GM12892 (cell line): ENCODE results near the gene CYP4F22.

Source experiments
- POLR2A ChIP-seq: IDR thresholded peaks from 2 replicates; pipeline ENCODE4 v1.6.1; 2011; ENCODE audit warnings: low read depth, low read length, control low read depth
- POLR2AphosphoS5 ChIP-seq: IDR thresholded peaks from 2 replicates; pipeline ENCODE4 v1.6.1; 2011; ENCODE audit warnings: low read depth, low read length, control low read depth
- TAF1 ChIP-seq: IDR thresholded peaks from 2 replicates; pipeline ENCODE4 v1.6.1; 2011; ENCODE audit warnings: low read depth, mild to moderate bottlenecking, control low read depth, low read length, borderline replicate concordance

GRCh38 chr19:15575406-15575805, 67.1 kb downstream of the CYP4F22 start:
- TF ChIP-seq POLR2A, result no peak
- no peak for TF ChIP-seq TAF1
- no peak for TF ChIP-seq POLR2AphosphoS5
